ENCODE results near the gene HES1. TPM values are rescaled to one million over a fixed set of nuclear protein-coding genes. Genes with fewer than 3 reads are reported as not detected.

HES1 gene
- total and polyA plus RNA-seq, 9 of the 15 experiments (the other 6 are each of a cell fraction or from before 2014, with no cell fraction given): 3.4 to 37.0 (median 19.3) TPM

GRCh38 chr3:194136519-194137007 lies 615 bp downstream of the HES1 start (continued):
- peak; percentile 2; the same call in 1 of the 2 replicates for TF ChIP-seq TEAD4 (IDR thresholded peaks at IDR 0.05; ENCODE audit: low read length)
- no peak for TF ChIP-seq TEAD4 (CRISPR knock-in tag; IDR thresholded peaks at IDR 0.05; ENCODE audit: borderline replicate concordance)
- no peak for TF ChIP-seq CEBPZ (IDR thresholded peaks at IDR 0.05; ENCODE audit: borderline replicate concordance, low read depth, low read length)
- TF ChIP-seq CSDE1 (IDR thresholded peaks at IDR 0.05): no peak
- TF ChIP-seq ERF (CRISPR knock-in tag; IDR thresholded peaks at IDR 0.05): 0 out of 2 replicates have a peak, but pooled peaks have one; percentile 13
- TF ChIP-seq NR1H2 (CRISPR knock-in tag; IDR thresholded peaks at IDR 0.05): no peak
- TF ChIP-seq SRF (CRISPR knock-in tag; IDR thresholded peaks at IDR 0.05): no peak
- no peak for TF ChIP-seq ZFP30 (CRISPR knock-in tag; IDR thresholded peaks at IDR 0.05; ENCODE audit: borderline replicate concordance)
- no peak for TF ChIP-seq TCF7L2 (IDR thresholded peaks at IDR 0.05; ENCODE audit: low read depth, low read length)
- TF ChIP-seq AFF4 (CRISPR knock-in tag; IDR thresholded peaks at IDR 0.05): peak; percentile 33; the same call in 1 of the 2 replicates
- TF ChIP-seq TRIM28 (IDR thresholded peaks at IDR 0.05): no peak
- TF ChIP-seq TEAD1 (CRISPR knock-in tag; IDR thresholded peaks at IDR 0.05): no peak
- TF ChIP-seq ILK (tag; IDR thresholded peaks at IDR 0.05; ENCODE audit: borderline replicate concordance, low read depth): no peak
- TF ChIP-seq NR3C1 (CRISPR knock-in tag; IDR thresholded peaks at IDR 0.05): 0 out of 2 replicates have a peak, but pooled peaks have one; percentile 10
- no peak for TF ChIP-seq ZNF140 (CRISPR knock-in tag; IDR thresholded peaks at IDR 0.05)
- TF ChIP-seq PML (IDR thresholded peaks at IDR 0.05; ENCODE audit: low read length): no peak
- TF ChIP-seq USF1 (CRISPR knock-in tag; IDR thresholded peaks at IDR 0.05): no peak
- no peak for TF ChIP-seq HNRNPLL (IDR thresholded peaks at IDR 0.05; ENCODE audit: low read depth, low read length, poor library complexity, severe bottlenecking)
